OCI-M1 (cell line): Measurements from ENCODE around the gene RNF34.

Experiments used
- DNase-seq: peaks from one replicate; lab custom pipeline; 2025; lab: John Stamatoyannopoulos, UW

Gene RNF34

DNA sequence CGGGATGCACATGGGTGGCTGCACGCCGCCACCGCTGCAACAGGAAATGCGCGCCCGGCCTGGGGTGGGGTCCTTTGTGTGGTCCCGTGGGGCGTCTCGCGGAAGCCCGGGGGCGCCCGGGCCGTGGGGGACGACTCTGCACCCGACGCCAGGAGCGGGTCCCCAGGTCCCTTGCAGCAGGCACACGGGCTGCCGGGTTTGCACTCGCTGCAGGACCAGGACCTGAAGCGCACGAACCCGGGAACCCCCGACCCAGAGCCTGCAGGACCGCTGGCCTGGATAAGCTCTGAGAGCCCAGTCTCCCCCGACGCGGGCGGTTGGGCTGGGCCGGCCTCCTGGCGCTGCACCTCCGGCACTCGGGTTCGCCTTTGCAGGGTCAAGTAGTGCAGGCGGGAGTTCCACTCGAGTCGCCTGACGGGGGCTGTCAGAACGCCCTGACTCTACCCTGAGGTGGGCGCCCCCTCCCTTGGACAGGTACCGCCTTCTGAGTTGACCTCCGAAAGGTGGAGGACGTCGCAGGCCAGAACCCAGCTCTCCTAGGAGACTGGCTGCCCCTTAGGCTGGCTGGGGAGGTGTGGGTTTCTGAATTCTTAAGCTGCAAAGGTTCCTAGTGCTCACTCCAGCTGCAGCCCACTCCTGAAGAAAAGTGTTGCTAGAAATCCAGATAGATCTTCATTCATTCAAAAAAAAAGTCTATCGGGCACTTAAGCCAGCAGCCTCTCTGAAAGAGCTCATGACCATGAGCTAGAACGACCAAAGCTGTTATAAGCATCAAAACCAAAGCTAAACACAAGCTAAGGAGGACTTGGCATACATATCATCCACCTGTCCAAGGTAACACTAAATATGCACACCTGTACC, 68.0 kb downstream of the RNF34 start:
- peak; percentile 51 for DNase-seq

- no peak for DNase-seq
These were observed 68.5 kb downstream of the RNF34 start for GRCh38 chr12:121468499-121468801.

- DNase-seq = no peak
These were observed 70.8 kb downstream of the RNF34 start for GRCh38 chr12:121470751-121471150.

DNA sequence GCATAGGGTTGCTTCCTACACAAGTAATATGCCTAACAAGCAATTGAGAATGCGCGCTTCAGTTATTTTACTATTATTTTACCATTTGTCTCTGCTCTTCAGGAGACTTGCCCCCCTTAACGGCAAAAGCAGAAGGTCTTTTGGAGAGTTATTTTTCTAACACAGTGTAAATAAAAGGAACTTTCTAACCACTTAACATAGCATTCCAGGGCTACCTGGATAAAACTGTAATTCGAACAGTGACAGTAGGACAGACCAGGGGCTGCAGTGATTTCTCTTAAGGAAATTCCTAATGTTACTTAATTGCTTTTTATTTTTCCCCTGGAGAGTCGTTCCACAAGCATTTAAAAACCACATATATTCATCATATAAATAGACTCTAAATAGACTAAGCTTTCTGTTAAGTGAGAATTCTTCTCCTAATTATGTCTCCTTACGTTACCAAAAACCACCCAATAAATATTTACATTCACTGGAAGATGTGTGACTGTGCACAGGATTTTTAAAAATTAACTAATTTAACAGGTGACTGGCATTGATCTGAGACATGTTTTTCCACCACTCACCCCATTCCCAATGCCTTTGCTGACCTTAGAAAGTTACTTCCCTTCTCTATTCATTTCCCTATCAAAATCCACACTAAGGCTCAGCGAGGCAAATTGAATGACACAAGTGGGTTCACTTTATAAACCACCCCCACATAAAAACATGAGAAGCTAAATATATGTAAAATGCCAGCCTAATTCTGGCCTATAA, 72.4 kb downstream of the RNF34 start:
- DNase-seq = no peak
